ENCODE data around the gene CNBP.
A peak's percentile ranks its signal among the peaks of the same experiment; 100 is the strongest.

DNA sequence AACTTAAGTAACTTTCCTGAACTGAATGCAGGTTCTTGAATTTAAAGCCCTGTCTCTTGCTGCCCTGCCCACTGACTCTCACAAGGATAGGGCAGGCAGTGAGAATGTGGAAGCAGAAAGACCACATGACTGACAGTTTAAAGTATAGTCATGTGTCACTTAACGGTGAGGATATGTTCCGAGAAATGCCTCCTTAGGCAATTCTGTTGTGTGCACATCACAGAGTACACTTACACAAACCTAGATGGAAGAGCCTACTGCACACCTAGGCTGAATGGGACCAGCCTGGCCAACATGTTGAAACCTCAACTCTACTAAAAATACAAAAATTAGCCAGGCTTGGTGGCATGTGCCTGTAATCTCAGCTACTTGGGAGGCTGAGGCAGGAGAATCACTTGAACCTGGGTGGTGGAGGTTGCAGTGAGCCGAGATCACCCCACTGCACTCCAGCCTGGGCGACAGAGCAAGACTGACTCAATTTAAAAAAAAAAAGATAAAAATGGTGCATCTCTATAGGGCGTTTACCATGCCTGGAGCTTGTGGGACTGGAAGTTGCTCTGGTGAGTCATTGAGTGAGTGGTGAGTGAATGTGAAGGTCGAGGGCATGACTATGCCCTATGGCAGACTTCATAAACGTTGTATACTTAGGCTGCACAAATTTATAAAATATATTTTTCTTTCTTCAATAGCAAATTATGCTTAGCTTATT, 46.8 kb upstream of the CNBP start:
- TF ChIP-seq, protein P1, sequence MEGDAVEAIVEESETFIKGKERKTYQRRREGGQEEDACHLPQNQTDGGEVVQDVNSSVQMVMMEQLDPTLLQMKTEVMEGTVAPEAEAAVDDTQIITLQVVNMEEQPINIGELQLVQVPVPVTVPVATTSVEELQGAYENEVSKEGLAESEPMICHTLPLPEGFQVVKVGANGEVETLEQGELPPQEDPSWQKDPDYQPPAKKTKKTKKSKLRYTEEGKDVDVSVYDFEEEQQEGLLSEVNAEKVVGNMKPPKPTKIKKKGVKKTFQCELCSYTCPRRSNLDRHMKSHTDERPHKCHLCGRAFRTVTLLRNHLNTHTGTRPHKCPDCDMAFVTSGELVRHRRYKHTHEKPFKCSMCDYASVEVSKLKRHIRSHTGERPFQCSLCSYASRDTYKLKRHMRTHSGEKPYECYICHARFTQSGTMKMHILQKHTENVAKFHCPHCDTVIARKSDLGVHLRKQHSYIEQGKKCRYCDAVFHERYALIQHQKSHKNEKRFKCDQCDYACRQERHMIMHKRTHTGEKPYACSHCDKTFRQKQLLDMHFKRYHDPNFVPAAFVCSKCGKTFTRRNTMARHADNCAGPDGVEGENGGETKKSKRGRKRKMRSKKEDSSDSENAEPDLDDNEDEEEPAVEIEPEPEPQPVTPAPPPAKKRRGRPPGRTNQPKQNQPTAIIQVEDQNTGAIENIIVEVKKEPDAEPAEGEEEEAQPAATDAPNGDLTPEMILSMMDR (IDR thresholded peaks at IDR 0.05 in 2 of 3, conservative IDR thresholded peaks at IDR 0.05 in 1 of 3; ENCODE audit: borderline replicate concordance in 1 of 3, insufficient read depth in 1 of 3, low read depth in 2 of 3, low read length in 2 of 3) = no peak
- TF ChIP-seq, protein P2, sequence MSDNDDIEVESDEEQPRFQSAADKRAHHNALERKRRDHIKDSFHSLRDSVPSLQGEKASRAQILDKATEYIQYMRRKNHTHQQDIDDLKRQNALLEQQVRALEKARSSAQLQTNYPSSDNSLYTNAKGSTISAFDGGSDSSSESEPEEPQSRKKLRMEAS (IDR thresholded peaks at IDR 0.05) = peak; percentile 63
- TF ChIP-seq SIN3A (IDR thresholded peaks at IDR 0.05; ENCODE audit: low read depth) (no peak), SP1 (IDR thresholded peaks at IDR 0.05; ENCODE audit: low read depth) (peak; percentile 62), YY1 (IDR thresholded peaks at IDR 0.05; ENCODE audit: extremely low read depth, insufficient replicate concordance, low read depth, low read length) (peak; percentile 17), POLR2AphosphoS5 (IDR thresholded peaks at IDR 0.05; ENCODE audit: low read depth, low read length) (peak; percentile 24; the same call in 1 of the 2 replicates), POLR2A (IDR thresholded peaks at IDR 0.05; ENCODE audit: borderline replicate concordance, extremely low read depth, insufficient read depth, insufficient read length) (no peak), ELF1 (IDR thresholded peaks at IDR 0.05; ENCODE audit: borderline replicate concordance, low read depth) (no peak), EZH2phosphoT487 (IDR thresholded peaks at IDR 0.05; ENCODE audit: borderline replicate concordance) (no peak), SRF (IDR thresholded peaks at IDR 0.05; ENCODE audit: low read depth) (no peak), ZNF274 (IDR thresholded peaks at IDR 0.05; ENCODE audit: low read depth, low read length) (no peak), EZH2 (IDR thresholded peaks at IDR 0.05) (no peak), ZFX (IDR thresholded peaks at IDR 0.05) (no peak)
